RPMI8226 (cell line): Measurements from ENCODE around the gene MOSPD2.

Experiments used
- DNase-seq: peaks from one replicate; pipeline ENCODE4 v3.0.0-alpha.2; 2015

MOSPD2 gene

DNA sequence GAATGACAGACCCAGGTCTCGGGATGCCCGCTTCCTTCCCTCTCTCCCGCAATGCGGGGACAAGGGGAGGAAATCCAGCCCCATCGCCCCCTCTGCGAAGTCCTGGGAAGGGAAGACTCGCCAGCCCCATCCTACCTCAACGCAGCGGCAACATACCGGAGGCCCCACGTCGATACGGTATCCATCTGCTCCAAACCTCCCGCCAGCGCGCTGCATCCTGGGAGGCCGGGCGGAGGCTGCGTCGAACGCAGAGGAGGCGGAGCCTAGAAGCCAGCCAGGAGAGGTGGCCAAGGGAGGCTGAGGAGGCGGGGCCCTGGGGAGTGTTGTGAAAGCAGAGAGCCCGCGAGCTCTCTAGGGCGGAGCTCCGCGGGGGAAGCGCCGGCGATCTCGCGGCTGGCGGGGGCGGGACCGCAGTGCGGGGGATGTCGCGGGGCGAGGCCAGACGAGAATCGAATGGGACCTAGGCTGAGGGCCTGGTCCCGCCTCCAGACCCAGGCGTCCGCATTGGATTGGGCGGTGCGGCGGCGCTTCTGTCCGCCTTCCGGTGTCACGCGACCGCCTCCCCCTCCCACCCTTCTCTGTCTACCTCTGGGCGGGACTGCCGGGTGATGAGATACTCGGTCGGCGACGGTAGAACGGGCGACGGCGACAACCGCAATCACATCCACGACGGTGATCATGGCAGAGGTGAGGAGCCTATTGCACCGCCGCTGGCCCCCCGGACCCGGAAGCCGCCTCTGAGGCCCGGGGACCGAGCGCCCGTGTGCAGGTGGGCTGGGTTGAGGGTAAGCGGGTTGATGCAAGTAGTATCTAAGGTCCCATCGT is at the start of gene MOSPD2, which contains the start of gene FANCB:
Gene MOSPD2 (plus strand): TSS at position 571 of the 825 bp plus-strand sequence. CDS start 108 bp downstream, at position 679.
Gene FANCB (minus strand): TSS at position 219 of the 825 bp plus-strand sequence. CDS start 7,559 bp downstream, outside the sequence.
- peak; percentile 97 for DNase-seq

DNA sequence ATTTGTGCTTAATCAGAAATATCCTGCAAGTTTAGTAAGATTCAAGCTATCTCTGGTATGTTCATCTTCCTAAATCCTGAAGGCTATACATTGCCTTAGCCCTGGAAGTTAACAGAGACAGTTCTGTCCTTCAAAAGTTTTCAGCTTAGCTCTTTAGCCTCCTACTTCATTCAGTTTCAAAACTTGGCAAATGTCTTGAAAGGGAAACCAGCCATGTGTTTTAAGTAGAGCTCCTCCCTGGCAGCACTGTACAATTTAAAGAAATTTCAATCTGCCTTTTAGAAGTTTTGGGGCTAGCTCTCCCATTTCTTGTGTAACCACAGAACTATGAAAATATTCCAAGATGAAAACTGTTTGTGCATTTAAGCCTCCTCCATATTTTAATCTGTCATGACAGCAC is 47.4 kb upstream of the MOSPD2 start:
- DNase-seq, result no peak

DNA sequence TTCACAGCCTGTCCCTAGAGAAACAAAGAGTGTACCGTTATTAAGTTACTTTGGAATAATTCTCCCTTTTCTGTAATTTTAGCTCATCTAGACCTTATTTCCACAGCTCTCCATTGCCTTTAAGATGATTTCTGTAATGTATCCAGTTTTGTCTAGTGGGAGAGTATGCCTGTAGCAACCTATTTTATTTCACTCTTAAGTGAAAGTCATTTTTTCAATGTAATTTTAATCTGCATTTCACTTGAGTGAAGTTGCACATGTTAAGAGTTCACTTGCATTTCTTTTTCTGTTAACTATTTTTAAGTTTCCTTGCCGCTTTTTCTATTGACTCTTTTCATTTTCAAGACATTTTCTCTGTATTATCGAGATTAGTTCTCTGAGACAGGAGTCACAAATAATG is 46.9 kb upstream of the MOSPD2 start:
- no peak for DNase-seq

DNA sequence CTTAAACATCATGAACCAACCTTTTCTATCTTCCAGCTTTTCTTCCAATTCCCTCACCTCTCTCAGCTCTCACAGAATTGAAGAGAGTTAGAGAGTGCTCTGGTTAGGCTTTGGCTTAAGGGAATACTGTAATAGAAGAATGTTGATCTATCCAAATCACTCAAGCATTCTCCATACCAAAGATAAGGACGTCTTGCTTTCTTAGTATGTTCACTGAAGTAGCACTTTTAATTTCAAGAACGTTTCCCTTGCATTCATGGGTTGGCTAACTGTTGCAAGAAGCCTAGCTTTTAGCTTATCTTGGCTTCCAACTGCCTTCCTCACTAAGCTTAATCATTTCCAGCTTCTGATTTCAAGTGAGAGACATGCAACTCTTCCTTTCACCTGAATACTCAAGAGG is 43.6 kb upstream of the MOSPD2 start:
- no peak for DNase-seq

DNA sequence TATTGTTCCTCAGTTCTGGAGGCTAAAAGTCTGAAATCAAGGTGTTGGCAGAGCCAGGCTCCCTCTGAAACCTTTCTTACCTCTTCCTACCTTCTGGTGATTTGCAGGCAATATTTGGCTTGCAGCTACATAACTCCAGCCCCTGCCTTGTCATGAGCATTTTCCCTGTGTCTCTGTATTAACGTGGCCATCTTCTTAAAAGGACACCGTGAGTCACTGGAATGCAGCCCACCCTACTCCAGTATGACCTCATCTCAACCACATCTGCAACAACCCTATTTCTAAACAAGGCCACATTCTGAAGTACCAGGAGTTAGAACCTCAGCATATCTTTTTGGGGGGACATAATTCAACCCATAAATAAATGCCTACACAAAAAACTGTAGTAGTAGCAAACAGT is 41.1 kb upstream of the MOSPD2 start:
- no peak for DNase-seq

DNA sequence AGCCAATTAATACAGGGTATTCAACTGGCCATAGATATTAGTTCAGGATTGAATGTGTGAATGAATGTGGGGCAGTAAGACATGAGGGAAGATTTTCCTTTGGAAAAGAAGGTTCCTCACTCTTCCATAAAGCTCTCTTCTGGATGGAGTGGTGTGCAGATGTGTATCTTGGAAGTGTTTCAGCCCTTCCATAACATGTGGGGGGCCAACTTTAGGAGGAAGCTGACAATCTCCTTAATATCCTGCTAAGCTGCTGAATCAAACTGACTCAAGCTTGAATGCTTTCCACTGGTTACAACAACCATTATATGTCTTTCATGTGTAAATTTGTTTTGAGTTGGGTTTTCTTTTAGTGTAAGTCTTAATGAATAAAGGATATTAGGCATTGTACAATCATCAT is 40.6 kb upstream of the MOSPD2 start:
- no peak for DNase-seq

DNA sequence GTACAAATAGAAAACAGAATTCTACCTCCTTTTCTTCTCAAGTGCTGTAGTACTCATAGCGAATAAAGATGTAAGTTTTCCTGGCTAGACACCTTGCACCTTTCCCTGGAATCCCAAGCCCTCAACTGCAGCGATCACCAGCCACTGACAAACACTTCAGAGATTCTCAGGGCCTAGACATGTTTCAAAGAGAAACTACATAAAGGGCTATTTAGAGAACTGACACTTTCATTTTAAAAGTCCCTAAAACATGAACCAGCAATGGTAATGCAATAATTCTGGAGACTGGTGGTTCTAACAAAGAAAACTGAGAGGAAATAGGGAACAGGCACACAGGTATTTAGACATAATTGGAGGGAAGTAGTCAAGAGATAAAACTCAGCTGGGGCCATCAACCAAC is 36.1 kb upstream of the MOSPD2 start:
- no peak for DNase-seq

DNA sequence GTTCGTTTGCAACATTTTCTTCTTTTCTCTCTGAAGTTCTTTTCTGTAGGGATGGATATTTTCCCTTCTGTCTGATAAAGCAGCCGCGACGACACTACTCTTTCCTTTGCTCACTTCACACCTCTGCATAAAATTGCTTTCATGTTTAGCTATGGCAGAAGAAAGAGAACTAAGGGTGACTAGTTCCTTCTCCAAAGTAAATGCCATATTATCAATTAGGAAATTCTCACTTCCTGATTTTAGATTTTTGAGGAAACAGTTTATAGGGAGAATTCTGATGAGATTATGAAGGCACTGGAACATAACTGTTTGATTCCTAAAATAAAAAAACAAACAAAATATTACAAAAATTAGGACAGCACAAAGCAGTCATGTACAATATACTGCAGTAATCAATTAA is 29.6 kb upstream of the MOSPD2 start:
- DNase-seq, result no peak

DNA sequence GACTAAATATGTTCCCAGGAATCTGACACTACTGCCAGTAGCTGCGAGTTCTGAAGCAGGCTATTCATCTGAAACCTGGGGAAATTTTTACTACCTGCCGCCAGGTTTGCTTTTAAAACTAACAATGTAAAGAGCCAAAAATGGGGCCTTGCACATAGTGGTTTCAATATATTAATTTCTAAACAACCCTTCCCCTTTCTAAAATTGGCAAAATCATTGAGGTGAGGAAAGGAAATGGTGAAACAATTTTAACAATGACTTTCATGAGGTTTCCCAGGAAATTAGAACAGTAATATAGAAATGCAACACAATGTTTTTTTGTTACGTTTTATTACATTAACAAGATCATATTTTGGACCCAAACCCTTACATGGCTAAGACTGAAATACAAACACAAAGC is 21.7 kb upstream of the MOSPD2 start:
- no peak for DNase-seq

DNA sequence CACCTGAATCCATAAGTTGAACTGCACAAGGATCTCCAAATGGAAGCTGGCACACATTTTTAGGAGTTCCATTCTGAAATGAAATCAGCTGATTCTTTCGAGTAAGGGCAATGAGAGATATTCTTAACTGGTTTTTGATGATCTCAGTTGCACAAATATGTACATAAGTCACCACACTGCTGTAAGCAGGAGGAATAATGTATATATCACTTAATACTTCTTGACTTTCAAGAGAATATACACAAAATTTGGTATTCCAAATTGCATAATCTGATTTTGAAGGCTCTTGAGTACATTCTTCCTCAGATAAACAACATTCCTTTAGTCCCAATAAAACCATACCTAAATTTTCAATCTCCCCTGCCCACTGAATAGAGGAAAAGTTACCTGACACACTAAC is 8.6 kb upstream of the MOSPD2 start:
- DNase-seq, result no peak

DNA sequence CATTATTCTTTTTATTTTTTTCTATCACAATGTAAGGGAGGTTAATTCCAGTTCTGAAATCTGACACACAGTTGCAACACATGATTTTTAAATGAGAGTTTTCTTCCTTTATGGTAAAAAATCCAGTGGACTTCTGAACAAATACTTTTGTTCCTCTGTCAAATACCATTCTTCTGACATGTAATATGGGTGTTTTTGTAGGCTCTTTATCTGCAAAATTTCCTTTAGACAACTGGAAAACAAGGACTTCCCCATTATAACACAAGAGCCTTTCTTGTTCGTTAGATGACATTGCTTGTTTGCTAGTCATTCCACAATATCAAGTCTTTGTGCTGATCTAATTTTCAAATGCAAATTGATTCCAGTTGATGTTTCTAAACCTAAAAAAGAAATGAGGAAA is 8.0 kb upstream of the MOSPD2 start:
- DNase-seq, result no peak

DNA sequence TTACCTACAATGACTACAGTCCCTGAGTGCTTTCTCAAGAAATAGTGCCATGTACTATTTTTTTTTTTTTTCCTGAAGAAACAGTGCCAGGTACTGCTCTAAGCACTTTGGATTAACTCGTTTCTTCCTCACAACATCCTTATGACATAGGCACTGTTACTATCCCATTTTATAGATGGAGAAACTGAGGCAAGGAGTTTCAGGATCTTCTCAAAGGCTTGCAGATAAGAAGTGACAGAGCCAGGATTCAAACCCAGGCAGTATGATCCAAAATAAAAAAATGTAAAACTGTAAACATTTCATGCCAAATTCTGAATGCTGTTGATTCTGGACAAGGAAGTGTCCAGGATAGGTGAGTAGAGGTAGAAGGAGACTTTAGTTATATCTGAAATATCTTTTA is 1.5 kb upstream of the MOSPD2 start:
- DNase-seq, result no peak

DNA sequence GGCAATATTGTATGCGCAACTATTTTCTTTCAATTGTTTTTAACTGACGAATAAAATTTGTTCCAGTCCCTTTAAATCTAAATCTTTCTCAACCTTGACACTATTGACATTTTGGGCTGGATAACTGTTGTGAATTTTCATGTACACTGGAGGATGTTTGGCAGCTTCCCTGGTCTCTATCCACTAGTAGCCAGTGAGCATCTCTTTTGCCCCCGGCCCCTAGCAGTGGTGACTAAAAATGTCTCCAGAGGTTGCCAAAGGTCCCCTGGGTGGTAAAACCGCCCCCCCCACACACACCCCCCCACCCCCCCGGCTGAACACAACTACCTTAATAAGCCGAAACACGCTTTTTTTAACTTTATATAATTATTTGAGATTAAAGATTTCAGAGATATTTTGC is 866 bp upstream of the MOSPD2 start:
- no peak for DNase-seq

DNA sequence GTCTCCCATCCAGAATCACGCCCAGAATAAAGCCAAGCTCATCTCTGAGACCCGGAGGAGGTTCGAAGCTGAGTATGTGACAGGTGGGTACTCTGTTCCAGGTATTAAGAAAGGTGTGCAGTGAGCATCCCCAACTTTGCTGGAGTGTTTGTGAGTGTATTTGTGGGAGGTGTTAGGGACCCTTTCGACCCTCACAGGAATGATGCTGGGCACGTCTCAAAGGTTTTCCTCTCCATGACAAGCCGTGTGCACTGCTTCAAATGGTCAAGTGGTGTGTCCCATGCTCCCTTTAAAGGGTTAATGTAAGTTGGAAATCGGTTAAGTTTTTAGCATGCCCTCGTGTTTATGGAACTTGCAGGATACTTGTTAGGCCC is 442 bp downstream of the MOSPD2 start:
- no peak for DNase-seq

DNA sequence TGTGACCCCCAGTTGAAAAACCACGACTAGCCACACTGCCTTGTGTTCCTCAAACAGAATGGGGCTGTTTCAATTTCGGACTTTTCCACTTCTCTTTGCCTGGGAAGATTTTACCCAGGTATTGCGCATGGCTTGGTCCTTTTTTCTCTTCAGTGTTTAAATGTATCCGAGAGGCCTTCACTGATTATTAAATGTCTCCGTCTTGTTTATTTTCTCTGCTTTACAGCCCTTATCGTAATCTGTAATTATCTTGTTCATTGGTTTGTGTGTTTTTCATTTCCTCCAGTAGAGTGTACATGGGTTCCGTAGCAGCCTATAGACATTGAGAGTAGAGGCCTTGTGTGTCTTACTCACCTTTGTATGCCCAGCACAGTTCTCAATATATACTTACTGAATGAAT is 2.4 kb downstream of the MOSPD2 start:
- no peak for DNase-seq

DNA sequence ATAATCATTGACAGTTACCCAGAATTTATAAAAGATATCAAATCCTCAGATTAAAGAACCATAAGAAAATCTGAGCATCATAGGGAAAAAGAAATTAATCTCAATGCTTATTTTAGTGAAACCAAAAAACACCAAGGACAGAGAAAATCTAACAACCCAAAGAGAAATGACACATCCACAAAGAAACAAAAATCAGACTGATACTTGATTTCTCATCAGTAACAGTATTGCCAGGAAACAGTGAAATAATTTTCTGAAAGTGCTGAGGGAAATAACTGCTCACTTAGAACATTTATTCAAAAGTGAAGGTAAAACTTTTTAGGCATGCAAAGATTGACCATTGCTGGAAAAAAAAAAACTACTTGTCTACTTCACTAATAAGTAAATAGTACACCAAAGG is 10.6 kb downstream of the MOSPD2 start:
- DNase-seq, result no peak

DNA sequence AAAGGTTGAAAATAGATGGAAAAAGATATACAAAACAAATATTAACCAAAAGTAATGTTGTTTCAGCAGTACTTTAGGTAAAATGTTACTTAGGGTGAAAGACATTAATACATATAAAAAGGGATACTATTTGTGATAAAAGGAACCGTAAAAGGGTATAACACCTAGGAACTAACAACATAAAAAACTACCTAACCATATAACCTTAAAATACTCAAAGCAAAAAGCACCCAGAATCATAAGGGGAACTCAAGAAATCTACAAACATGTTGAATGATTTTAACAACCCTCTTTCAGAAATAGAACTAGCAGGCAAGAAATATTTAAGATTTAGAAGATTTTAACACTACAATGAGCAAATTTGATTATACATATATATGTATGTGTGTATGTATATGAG is 11.5 kb downstream of the MOSPD2 start:
- DNase-seq, result no peak

DNA sequence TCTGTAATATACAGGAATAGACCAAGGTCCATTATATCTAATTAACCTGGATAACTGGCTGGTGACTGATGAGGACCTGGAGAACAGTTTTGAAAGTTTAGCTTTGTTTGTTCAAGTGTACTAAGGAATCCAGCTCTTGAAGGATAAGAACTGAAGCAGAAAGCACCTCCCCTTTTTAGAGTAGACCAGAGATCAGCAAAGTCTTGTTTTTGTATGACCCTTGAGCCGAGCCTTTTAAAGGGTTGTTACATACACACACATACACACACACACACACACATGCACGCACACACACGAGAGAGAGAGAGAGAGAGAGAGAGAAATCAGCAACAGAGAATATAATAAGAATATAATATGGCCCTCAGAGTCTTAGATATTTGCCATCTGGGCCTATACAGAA is 13.0 kb downstream of the MOSPD2 start:
- no peak for DNase-seq

DNA sequence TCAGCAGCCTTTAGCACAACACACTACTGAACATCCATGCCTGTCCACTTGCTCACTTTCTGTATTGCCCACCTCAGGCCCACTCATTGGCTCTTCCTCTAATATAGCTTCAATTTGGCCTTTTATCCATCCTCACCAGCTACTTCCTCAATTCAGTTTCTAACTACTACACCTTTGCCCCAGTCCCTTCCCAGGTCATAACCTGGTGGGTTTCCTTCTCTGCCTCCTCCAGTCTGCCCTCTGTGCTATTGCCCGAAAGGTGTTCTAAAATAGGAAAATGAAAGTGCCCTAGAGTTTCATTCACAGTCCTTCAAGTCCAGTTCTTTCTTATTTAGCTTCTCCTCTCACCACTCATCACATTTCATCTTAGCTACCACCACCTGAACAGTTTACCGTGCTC is 23.1 kb downstream of the MOSPD2 start:
- DNase-seq, result peak; percentile 57

DNA sequence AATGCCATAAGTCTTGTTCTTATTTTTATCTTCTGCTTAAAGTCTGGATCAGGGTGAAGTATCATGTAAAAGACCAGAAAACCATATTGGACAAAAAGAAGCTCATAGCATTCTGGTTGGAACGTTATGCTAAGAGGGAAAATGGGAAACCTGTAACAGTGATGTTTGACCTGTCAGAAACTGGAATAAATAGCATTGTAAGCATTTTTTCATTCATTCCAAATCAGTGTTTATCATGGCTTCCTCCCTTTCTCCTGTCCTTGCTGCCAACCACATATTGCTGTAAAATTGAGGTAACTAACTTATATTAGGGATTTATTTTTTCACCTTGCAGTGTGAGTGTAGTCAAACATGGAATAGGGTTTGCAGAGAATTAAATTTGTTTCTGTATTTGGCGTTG is 23.8 kb downstream of the MOSPD2 start:
- DNase-seq, result no peak

DNA sequence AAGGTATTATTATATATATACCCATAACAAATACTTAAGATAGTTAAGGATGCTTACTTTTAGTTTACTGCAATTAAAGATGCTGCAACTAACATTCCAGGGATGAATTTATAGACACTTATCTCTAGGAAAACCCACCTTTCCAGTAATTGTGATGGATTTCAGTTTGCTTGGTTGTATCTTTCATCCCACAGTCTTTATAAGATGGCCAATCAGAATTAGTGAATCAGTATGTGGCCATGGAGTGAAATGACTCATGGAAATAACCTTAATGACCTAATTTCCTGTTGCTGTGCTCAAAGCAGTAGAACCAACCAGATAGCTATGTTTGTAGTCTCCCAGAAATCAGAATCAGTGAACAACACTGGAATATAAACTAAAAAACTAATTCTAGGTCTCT is 26.4 kb downstream of the MOSPD2 start:
- no peak for DNase-seq

DNA sequence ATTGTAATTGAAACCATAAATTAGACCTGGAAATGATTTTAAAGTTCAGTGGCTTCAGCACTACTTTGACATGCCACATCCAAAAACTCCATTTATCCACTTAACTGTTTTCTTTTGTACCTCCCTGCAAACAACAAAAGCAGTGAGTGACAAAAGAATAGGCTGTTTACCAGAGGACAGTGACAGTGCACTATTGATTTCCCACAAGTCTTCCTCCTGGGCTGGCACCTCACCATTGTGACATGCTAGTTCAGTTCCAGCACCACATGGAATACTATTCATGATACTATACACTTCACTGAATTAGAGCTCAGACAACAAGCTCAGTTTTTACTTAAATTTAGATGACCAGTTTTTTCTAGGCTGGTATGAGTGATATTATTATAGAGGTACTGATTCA is 29.3 kb downstream of the MOSPD2 start:
- no peak for DNase-seq

DNA sequence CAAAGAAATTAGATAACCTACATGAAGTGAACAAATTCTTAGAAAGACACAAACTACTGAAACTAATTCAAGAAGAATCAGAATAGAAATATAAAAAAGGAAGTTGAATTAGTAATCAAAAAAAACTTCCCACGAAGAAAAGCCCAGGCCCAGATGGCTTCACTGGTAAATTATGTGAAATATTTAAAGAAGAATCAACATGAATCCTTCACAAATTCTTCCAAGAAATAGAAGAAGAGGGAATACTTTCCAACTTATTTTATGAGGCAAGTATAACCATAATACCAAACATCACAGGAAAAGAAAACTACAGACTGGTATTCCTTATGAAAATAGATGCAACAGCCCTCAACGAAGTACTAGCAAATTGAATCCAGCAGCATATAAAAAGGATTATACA is 30.7 kb downstream of the MOSPD2 start:
- DNase-seq, result no peak

DNA sequence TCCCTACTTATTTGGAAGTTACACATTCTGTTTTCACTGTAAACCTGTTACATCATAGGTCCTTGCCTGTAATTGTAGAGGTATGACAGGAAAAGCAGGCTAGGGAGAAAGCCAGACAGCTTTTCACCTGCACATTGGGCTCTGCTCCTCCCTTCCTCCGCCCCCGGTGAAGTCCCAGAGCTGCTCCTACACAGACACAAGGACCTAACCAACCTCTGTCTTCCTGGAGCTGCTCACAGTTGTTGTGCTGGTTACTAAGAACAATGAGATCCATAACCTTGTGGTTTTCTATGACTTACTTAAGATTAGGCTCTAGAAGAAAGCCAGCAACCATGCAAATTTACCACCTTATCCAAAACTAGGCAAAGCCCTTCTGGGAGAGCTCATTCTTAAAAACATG is 40.0 kb downstream of the MOSPD2 start:
- no peak for DNase-seq

DNA sequence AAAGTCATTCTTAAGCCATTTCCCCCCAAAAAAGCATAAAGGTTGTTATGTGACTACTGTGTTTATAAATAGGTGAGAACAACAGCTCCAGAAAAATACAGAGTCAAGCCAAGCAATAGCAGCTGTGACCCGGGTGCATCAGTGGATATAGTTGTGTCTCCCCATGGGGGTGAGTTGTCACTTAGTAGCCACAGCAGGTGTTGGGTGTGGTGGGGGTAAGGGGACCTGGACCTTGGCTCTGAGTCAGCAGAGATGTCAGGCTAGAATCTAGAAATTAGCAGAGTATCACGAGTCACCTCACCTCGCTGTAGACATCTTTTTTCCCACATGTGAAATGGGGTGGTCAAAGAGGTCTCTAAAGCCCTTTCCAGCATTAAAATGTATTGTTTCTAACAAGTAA is 42.4 kb downstream of the MOSPD2 start:
- no peak for DNase-seq
